GM12874 (cell line): ENCODE results near the gene HEXB.

Experiments used
- CTCF ChIP-seq: IDR thresholded peaks from 2 replicates; pipeline ENCODE4 v1.5.1; 2011; ENCODE audit warnings: low read depth, mild to moderate bottlenecking, control low read depth, low read length, moderate library complexity; ENCODE audit not compliant: insufficient read depth

The HEXB gene

GRCh38 chr5:74765201-74765600 is 80.2 kb downstream of the HEXB start:
- TF ChIP-seq CTCF = no peak

- TF ChIP-seq CTCF = no peak
Measured at GRCh38 chr5:74765929-74766328, 80.9 kb downstream of the HEXB start.

DNA sequence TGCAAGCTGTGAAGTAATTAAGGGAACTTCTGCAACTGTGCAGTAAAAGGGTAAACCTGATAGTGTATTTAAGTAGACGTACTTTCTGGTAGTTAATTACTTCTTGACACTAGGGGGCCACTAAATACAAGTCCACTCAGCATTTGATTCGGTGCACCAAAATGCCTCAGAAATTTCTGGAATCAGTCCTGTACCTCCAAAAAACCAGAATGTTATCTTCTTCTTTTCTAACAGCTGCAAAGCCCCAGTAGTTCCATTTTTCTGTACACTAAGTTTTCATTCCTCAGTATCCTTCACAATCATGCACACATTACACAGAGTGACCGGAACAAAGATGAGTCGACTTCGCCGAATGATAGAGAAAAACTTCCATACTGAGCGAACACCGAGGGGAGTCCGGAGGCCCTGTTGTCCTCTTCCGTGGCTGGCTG is 81.4 kb downstream of the HEXB start:
- 0 out of 2 replicates have a peak, but pooled peaks have one; percentile 30 for TF ChIP-seq CTCF

- no peak for TF ChIP-seq CTCF
Measured at GRCh38 chr5:74766849-74767578, 82.0 kb downstream of the HEXB start, which contains the start of the genes GFM2 and NSA2. TSS of gene GFM2 (minus strand) at chr5:74767117. CDS start at chr5:74763742, 3,375 bp downstream. TSS of gene NSA2 (plus strand) at chr5:74767249. CDS start at chr5:74767361, 112 bp downstream.

DNA sequence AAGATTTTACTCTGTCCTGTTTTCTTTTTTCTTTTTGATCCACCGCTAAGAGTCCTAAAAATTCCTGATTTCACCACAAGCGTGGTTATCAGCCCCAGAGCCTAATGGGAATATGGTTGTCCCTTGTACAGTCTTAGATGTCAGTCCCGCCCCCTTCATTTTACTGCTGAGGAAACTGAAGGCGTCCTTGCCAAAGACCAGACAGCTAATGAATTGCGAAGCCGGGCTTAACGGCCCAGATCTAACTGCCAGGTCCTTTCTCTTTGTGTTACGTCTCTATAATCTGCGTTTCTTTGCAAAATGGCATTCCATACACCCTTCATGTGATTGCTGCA is 82.5 kb downstream of the HEXB start:
- TF ChIP-seq CTCF = no peak
